ENCODE results near the gene DCTN2. TPM values are rescaled to one million over a fixed set of nuclear protein-coding genes. Genes with fewer than 3 reads are reported as not detected.
"Not testable (repeated sequence)": the region's sequence is repeated elsewhere in the genome, so short reads cannot be mapped to it uniquely, and the experiment has no call there.

Gene DCTN2
- total RNA-seq, 2 experiments from 2014 or later = 39.6 TPM

GRCh38 chr12:57519796-57520052 is 27.3 kb downstream of the DCTN2 start:
- Histone ChIP-seq H3K36me3 (ENCODE audit: insufficient read depth, low read length) (peaks cover 41% of the 10 kb centered on the region), H3K4me3 (ENCODE audit: low read length) (peak overlapping the region; percentile 100), H3K27ac (ENCODE audit: low read depth in 1 of 2, low read length in 2 of 2) (peak overlapping the region; percentile 97 to 99), H3K9me3 (ENCODE audit: control insufficient read depth in 1 of 2, insufficient read depth in 1 of 2, low read length in 2 of 2) (no peaks in the 10 kb centered on the region), H3K4me1 (ENCODE audit: insufficient read depth, low read length) (peaks cover 61% of the 10 kb centered on the region), H3K27me3 (ENCODE audit: control insufficient read depth in 1 of 2, insufficient read depth in 2 of 2, low read length in 2 of 2) (no peaks in the 10 kb centered on the region)
- ATAC-seq (ENCODE audit: poor library complexity) (no peak), DNase-seq (peak in 6 of 14 experiments; percentile 11 to 41 (median 23))
- intact Hi-C loops (cut with DNase I, micrococcal nuclease) = loop anchor here (1.0 to 5.0 kb wide), 6 partner anchors 30 to 423 kb away; partner anchors contain the start of genes ARHGAP9 (in 1 of the 2), ATP23 (in 1 of the 2) and CDK4 (in 1 of the 2)
- Mint-ChIP-seq H3K36me3 (ENCODE audit: low read depth) (peaks cover 82% of the 10 kb centered on the region), H3K27ac (peak overlapping the region; percentile 100), H3K27me3 (no peaks in the 10 kb centered on the region), H3K4me1 (ENCODE audit: low read depth) (peaks cover 64% of the 10 kb centered on the region), H3K9me3 (no peaks in the 10 kb centered on the region), H3K4me3 (peak overlapping the region; percentile 95)
- TF ChIP-seq CTCF (IDR thresholded peaks at IDR 0.05) = no peak
- POLR2A ChIA-PET = interaction anchor here (0.8 to 2.9 kb wide), 11 partner anchors 20 to 1402 kb away, joined by 3 to 61 read pairs (median 4); partner anchors contain the start of genes ARHGAP9, CDK4, GLI1 and MARS1
- CTCF ChIA-PET = interaction anchor here (1.0 to 2.0 kb wide), 3 partner anchors 17 to 64 kb away, joined by 3 to 8 read pairs (median 3); partner anchors contain the start of gene GLI1

GRCh38 chr12:57518920-57519795 is 27.8 kb downstream of the DCTN2 start:
- H3K4me3 Mint-ChIP-seq = peak overlapping the region; percentile 95
- Histone ChIP-seq H3K27ac (ENCODE audit: low read depth in 1 of 2, low read length in 2 of 2) (peak overlapping the region; percentile 97 to 99), H3K4me3 (ENCODE audit: low read length) (peak overlapping the region; percentile 100), H3K27me3 (ENCODE audit: control insufficient read depth in 1 of 2, insufficient read depth in 2 of 2, low read length in 2 of 2) (no peaks in the 10 kb centered on the region), H3K9me3 (ENCODE audit: control insufficient read depth in 1 of 2, insufficient read depth in 1 of 2, low read length in 2 of 2) (no peaks in the 10 kb centered on the region), H3K4me1 (ENCODE audit: insufficient read depth, low read length) (peaks cover 56% of the 10 kb centered on the region), H3K36me3 (ENCODE audit: insufficient read depth, low read length) (peaks cover 42% of the 10 kb centered on the region)
- CTCF ChIA-PET = interaction anchor here (1.0 to 2.0 kb wide), 3 partner anchors 17 to 64 kb away, joined by 3 to 8 read pairs (median 3); partner anchors contain the start of gene GLI1
- H3K4me1 Mint-ChIP-seq (ENCODE audit: low read depth) = peaks cover 59% of the 10 kb centered on the region
- intact Hi-C loops (cut with DNase I, micrococcal nuclease) = loop anchor here in 1 of 2 experiments (1.0 kb wide), 2 partner anchors 28 to 30 kb away; partner anchors contain the start of gene DCTN2
- peaks cover 82% of the 10 kb centered on the region for H3K36me3 Mint-ChIP-seq (ENCODE audit: low read depth)
- H3K27ac Mint-ChIP-seq = peak overlapping the region; percentile 100
- ATAC-seq (ENCODE audit: poor library complexity) (no peak), DNase-seq (peak in 2 of 14 experiments; percentile 12 to 22)
- POLR2A ChIA-PET = interaction anchor here (0.8 to 2.9 kb wide), 6 partner anchors 20 to 233 kb away, joined by 3 to 61 read pairs (median 4); partner anchors contain the start of genes ARHGAP9, CDK4 and MARS1
- no peaks in the 10 kb centered on the region for H3K27me3 Mint-ChIP-seq
- no peaks in the 10 kb centered on the region for H3K9me3 Mint-ChIP-seq
- TF ChIP-seq CTCF (IDR thresholded peaks at IDR 0.05) = no peak

- ChIA-PET POLR2A (interaction anchor here (2.9 kb wide), 1 partner anchor 40 kb away, joined by 61 read pairs; the partner anchor contains the start of gene ARHGAP9), CTCF (interaction anchor here (2.0 kb wide), 1 partner anchor 60 kb away, joined by 8 read pairs; the partner anchor contains the start of gene GLI1)
- no peak for DNase-seq
- H3K4me3 Mint-ChIP-seq = peak overlapping the region; percentile 95
- Histone ChIP-seq H3K4me3 (ENCODE audit: low read length) (no peak overlapping the region), H3K36me3 (ENCODE audit: insufficient read depth, low read length) (peaks cover 47% of the 10 kb centered on the region), H3K27ac (ENCODE audit: low read depth in 1 of 2, low read length in 2 of 2) (peak overlapping the region in 1 of 2 donors; percentile 16), H3K9me3 (ENCODE audit: control insufficient read depth in 1 of 2, insufficient read depth in 1 of 2, low read length in 2 of 2) (no peaks in the 10 kb centered on the region), H3K27me3 (ENCODE audit: control insufficient read depth in 1 of 2, insufficient read depth in 2 of 2, low read length in 2 of 2) (no peaks in the 10 kb centered on the region), H3K4me1 (ENCODE audit: insufficient read depth, low read length) (peaks cover 47% of the 10 kb centered on the region)
- no peaks in the 10 kb centered on the region for H3K27me3 Mint-ChIP-seq
- ATAC-seq (ENCODE audit: poor library complexity) = no peak
- H3K27ac Mint-ChIP-seq = peak overlapping the region; percentile 100
- H3K9me3 Mint-ChIP-seq = no peaks in the 10 kb centered on the region
- peaks cover 50% of the 10 kb centered on the region for H3K4me1 Mint-ChIP-seq (ENCODE audit: low read depth)
- intact Hi-C loops (cut with DNase I, micrococcal nuclease) = loop anchor here in 1 of 2 experiments (1.0 kb wide), 1 partner anchor 29 kb away; the partner anchor contains the start of gene DCTN2
- peaks cover 79% of the 10 kb centered on the region for H3K36me3 Mint-ChIP-seq (ENCODE audit: low read depth)
- no peak for TF ChIP-seq CTCF (IDR thresholded peaks at IDR 0.05)
These were observed 28.6 kb downstream of the DCTN2 start for GRCh38 chr12:57518176-57518919.

- Mint-ChIP-seq H3K4me3 (peak overlapping the region; percentile 95), H3K36me3 (ENCODE audit: low read depth) (peaks cover 82% of the 10 kb centered on the region), H3K27ac (peak overlapping the region; percentile 100), H3K4me1 (ENCODE audit: low read depth) (peaks cover 47% of the 10 kb centered on the region)
- ATAC-seq (ENCODE audit: poor library complexity); H3K27me3 Mint-ChIP-seq; H3K9me3 ChIP-seq (ENCODE audit: control insufficient read depth in 1 of 2, insufficient read depth in 1 of 2, low read length in 2 of 2); H3K4me3 ChIP-seq (ENCODE audit: low read length); H3K27me3 ChIP-seq (ENCODE audit: control insufficient read depth in 1 of 2, insufficient read depth in 2 of 2, low read length in 2 of 2); DNase-seq; H3K9me3 Mint-ChIP-seq; POLR2A ChIA-PET: not testable (repeated sequence)
- intact Hi-C loops (cut with DNase I, micrococcal nuclease) = loop anchor here in 1 of 2 experiments (1.0 kb wide), 1 partner anchor 30 kb away; the partner anchor contains the start of gene DCTN2
- Histone ChIP-seq H3K4me1 (ENCODE audit: insufficient read depth, low read length) (peaks cover 44% of the 10 kb centered on the region), H3K36me3 (ENCODE audit: insufficient read depth, low read length) (peaks cover 53% of the 10 kb centered on the region), H3K27ac (ENCODE audit: low read depth in 1 of 2, low read length in 2 of 2) (peak overlapping the region in 1 of 2 donors; percentile 16)
- CTCF ChIA-PET = interaction anchor here (2.0 kb wide), 1 partner anchor 59 kb away, joined by 8 read pairs; the partner anchor contains the start of gene GLI1
These were observed 29.3 kb downstream of the DCTN2 start for GRCh38 chr12:57517718-57518117.
